ENCODE measurements around the gene MDM4.

GRCh38 chr1:204560590-204561150 lies 44.5 kb downstream of the MDM4 start:
- TF ChIP-seq CTCF (conservative IDR thresholded peaks at IDR 0.05; ENCODE audit: low read length) (no peak), EZH2phosphoT487 (IDR thresholded peaks at IDR 0.05; ENCODE audit: borderline replicate concordance, low read depth, low read length) (no peak)

Data from OCI-LY7 (cell line).